ENCODE measurements around the gene OR2M2.

- TF ChIP-seq, protein P1, sequence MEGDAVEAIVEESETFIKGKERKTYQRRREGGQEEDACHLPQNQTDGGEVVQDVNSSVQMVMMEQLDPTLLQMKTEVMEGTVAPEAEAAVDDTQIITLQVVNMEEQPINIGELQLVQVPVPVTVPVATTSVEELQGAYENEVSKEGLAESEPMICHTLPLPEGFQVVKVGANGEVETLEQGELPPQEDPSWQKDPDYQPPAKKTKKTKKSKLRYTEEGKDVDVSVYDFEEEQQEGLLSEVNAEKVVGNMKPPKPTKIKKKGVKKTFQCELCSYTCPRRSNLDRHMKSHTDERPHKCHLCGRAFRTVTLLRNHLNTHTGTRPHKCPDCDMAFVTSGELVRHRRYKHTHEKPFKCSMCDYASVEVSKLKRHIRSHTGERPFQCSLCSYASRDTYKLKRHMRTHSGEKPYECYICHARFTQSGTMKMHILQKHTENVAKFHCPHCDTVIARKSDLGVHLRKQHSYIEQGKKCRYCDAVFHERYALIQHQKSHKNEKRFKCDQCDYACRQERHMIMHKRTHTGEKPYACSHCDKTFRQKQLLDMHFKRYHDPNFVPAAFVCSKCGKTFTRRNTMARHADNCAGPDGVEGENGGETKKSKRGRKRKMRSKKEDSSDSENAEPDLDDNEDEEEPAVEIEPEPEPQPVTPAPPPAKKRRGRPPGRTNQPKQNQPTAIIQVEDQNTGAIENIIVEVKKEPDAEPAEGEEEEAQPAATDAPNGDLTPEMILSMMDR (IDR thresholded peaks at IDR 0.05; ENCODE audit: poor library complexity) = no peak
- TF ChIP-seq EZH2 (IDR thresholded peaks at IDR 0.05; ENCODE audit: borderline replicate concordance) = no peak
Measured at GRCh38 chr1:248144513-248145198, 30.0 kb upstream of the OR2M2 start, which contains the start of gene OR2M5.
